H9 (cell line): ENCODE measurements around the gene IPO13. TPM values are rescaled to one million over a fixed set of nuclear protein-coding genes. Genes with fewer than 3 reads are reported as not detected.

ENCODE experiments used
- DNase-seq: peaks from one replicate; pipeline ENCODE4 v3.0.0-alpha.2; 2017
- H2AFZ ChIP-seq: one replicate; pipeline ENCODE4 v1.6.1; 2013; ENCODE audit warnings: mild to moderate bottlenecking, low read length, control low read depth, moderate library complexity
- H2AK5ac ChIP-seq: 2 replicates; pipeline ENCODE4 v1.6.1; 2013; ENCODE audit warnings: low read length, control low read depth, mixed read lengths; ENCODE audit not compliant: insufficient read length
- H2BK120ac ChIP-seq: one replicate; pipeline ENCODE4 v1.6.1; 2013; ENCODE audit warnings: low read depth, mild to moderate bottlenecking, low read length, control low read depth, inconsistent platforms; ENCODE audit not compliant: poor library complexity, severe bottlenecking
- H2BK12ac ChIP-seq: 2 replicates; pipeline ENCODE4 v1.6.1; 2013; ENCODE audit warnings: low read length, control low read depth, mixed read lengths, low read depth; ENCODE audit not compliant: insufficient read length
- H2BK15ac ChIP-seq: 2 replicates; pipeline ENCODE4 v1.6.1; 2013; ENCODE audit warnings: low read depth, low read length, control low read depth
- H2BK20ac ChIP-seq: one replicate; pipeline ENCODE4 v1.6.1; 2013; ENCODE audit warnings: low read depth, mild to moderate bottlenecking, low read length, control low read depth, inconsistent platforms; ENCODE audit not compliant: poor library complexity, severe bottlenecking
- H2BK5ac ChIP-seq: 2 replicates; pipeline ENCODE4 v1.6.1; 2013; ENCODE audit warnings: low read length, control low read depth, mixed read lengths; ENCODE audit not compliant: insufficient read length
- H3K14ac ChIP-seq: 2 replicates; pipeline ENCODE4 v1.6.1; 2013; ENCODE audit warnings: low read length, control low read depth; ENCODE audit not compliant: insufficient read depth
- H3K18ac ChIP-seq: 2 replicates; pipeline ENCODE4 v1.6.1; 2013; ENCODE audit warnings: low read depth, mild to moderate bottlenecking, mixed read lengths, low read length, control low read depth; ENCODE audit not compliant: insufficient read length
- H3K23ac ChIP-seq: 2 replicates; pipeline ENCODE4 v1.6.1; 2013; ENCODE audit warnings: low read length, control low read depth, mixed read lengths, low read depth; ENCODE audit not compliant: insufficient read length
- H3K23me2 ChIP-seq: 2 replicates; pipeline ENCODE4 v1.6.1; 2013; ENCODE audit warnings: low read depth, mild to moderate bottlenecking, mixed read lengths, low read length, control low read depth; ENCODE audit not compliant: insufficient read length, poor library complexity, severe bottlenecking
- H3K27ac ChIP-seq: 2 replicates; pipeline ENCODE4 v1.5.1; 2013; ENCODE audit warnings: low read length, control low read depth, mixed read lengths, low read depth; ENCODE audit not compliant: insufficient read length
- H3K27me3 ChIP-seq: 2 replicates; pipeline ENCODE4 v1.6.1; 2013; ENCODE audit warnings: low read length, control low read depth, inconsistent platforms; ENCODE audit not compliant: insufficient read depth
- H3K4ac ChIP-seq: 2 replicates; pipeline ENCODE4 v1.6.1; 2013; ENCODE audit warnings: low read depth, mild to moderate bottlenecking, control low read depth, inconsistent platforms, low read length, moderate library complexity
- H3K4me1 ChIP-seq: 2 replicates; pipeline ENCODE4 v1.6.1; 2013; ENCODE audit warnings: low read length, control low read depth, inconsistent platforms; ENCODE audit not compliant: insufficient read depth
- H3K4me2 ChIP-seq: 2 replicates; pipeline ENCODE4 v1.6.1; 2013; ENCODE audit warnings: low read length, control low read depth, mixed read lengths; ENCODE audit not compliant: insufficient read length, insufficient read depth
- H3K56ac ChIP-seq: 2 replicates; pipeline ENCODE4 v1.6.1; 2013; ENCODE audit warnings: low read depth, mild to moderate bottlenecking, mixed read lengths, low read length, control low read depth; ENCODE audit not compliant: insufficient read length
- H3K79me1 ChIP-seq: 2 replicates; pipeline ENCODE4 v1.6.1; 2013; ENCODE audit warnings: low read depth, mild to moderate bottlenecking, moderate library complexity, low read length, control low read depth, inconsistent platforms; ENCODE audit not compliant: insufficient read depth, poor library complexity, severe bottlenecking
- H3K79me2 ChIP-seq: 2 replicates; pipeline ENCODE4 v1.6.1; 2013; ENCODE audit warnings: low read length, control low read depth, inconsistent platforms; ENCODE audit not compliant: insufficient read depth
- H3K9ac ChIP-seq: 2 replicates; pipeline ENCODE4 v1.6.1; 2013; ENCODE audit warnings: low read length, control low read depth, mixed read lengths; ENCODE audit not compliant: insufficient read length; ENCODE audit errors: extremely low read depth
- H3K9me3 ChIP-seq: one replicate; pipeline ENCODE4 v1.6.1; 2013; ENCODE audit warnings: low read depth, low read length, inconsistent platforms; ENCODE audit not compliant: control insufficient read depth
- H3T11ph ChIP-seq: one replicate; pipeline ENCODE4 v1.6.1; 2013; ENCODE audit warnings: mild to moderate bottlenecking, low read length, control low read depth, inconsistent platforms
- H4K20me1 ChIP-seq: one replicate; pipeline ENCODE4 v1.6.1; 2013; ENCODE audit not compliant: control insufficient read depth, insufficient read length, insufficient read depth
- H4K5ac ChIP-seq: 2 replicates; pipeline ENCODE4 v1.6.1; 2013; ENCODE audit warnings: low read depth, mild to moderate bottlenecking, mixed read lengths, low read length, control low read depth; ENCODE audit not compliant: insufficient read length
- H4K8ac ChIP-seq: replicated peaks from 2 replicates; pipeline ENCODE4 v1.6.1; 2013; ENCODE audit warnings: low read length, control low read depth, mixed read lengths, low read depth; ENCODE audit not compliant: insufficient read length
- H4K91ac ChIP-seq: 2 replicates; pipeline ENCODE4 v1.6.1; 2013; ENCODE audit warnings: low read depth, mild to moderate bottlenecking, moderate library complexity, mixed read lengths, low read length, control low read depth; ENCODE audit not compliant: insufficient read length
- H3K27ac Mint-ChIP-seq, 3 experiments: 2 replicates in 2 of 3; 3 replicates in 1 of 3; pipeline ENCODE4 v1.8.0; 2020 to 2021; ENCODE audit warnings: mixed read lengths in 3 of 3, mild to moderate bottlenecking in 1 of 3, moderate library complexity in 1 of 3
- H3K27me3 Mint-ChIP-seq: 2 replicates; pipeline ENCODE4 v1.8.0; 2021; ENCODE audit warnings: low read depth, mild to moderate bottlenecking, moderate library complexity, mixed read lengths
- H3K36me3 Mint-ChIP-seq, 3 experiments: 2 replicates in 2 of 3; 3 replicates in 1 of 3; pipeline ENCODE4 v1.8.0; 2020 to 2021; ENCODE audit warnings: low read depth in 3 of 3, mixed read lengths in 3 of 3; ENCODE audit not compliant: insufficient read depth in 1 of 3
- H3K4me1 Mint-ChIP-seq, 2 experiments: 2 replicates each; pipeline ENCODE4 v1.8.0; 2020; ENCODE audit warnings: mixed read lengths in 2 of 2
- H3K4me3 Mint-ChIP-seq, 2 experiments: 2 replicates in 1 of 2; 3 replicates in 1 of 2; pipeline ENCODE4 v1.8.0; 2020 to 2021; ENCODE audit warnings: mild to moderate bottlenecking in 2 of 2, mixed read lengths in 2 of 2, moderate library complexity in 1 of 2
- H3K9me3 Mint-ChIP-seq, 2 experiments: 2 replicates in 1 of 2; 3 replicates in 1 of 2; pipeline ENCODE4 v1.8.0; 2020; ENCODE audit warnings: mild to moderate bottlenecking in 2 of 2, mixed read lengths in 2 of 2, moderate library complexity in 1 of 2
- CTCF ChIP-seq: fragments of 200-600 bp; sonication (generic); conservative IDR thresholded peaks from 3 replicates; pipeline ENCODE4 v1.8.0; 2021; ENCODE audit warnings: antibody characterized with exemption, mild to moderate bottlenecking
- WGBS: extraction: QIAGEN DNeasy Blood & Tissue Kit; methylation state at CpG from one replicate; pipeline ENCODE4 v1.1.7; 2013; ENCODE audit warnings: missing lambda C conversion rate, low lambda C conversion rate, mixed read lengths; ENCODE audit not compliant: insufficient read length; ENCODE audit errors: extremely low coverage; 5-methylcytosine and 5-hydroxymethylcytosine counted together
- total RNA-seq: library from RNA; stranded (reverse); gene quantifications from 2 replicates; pipeline ENCODE4 v1.2.1, GENCODE V29; 2021

Gene IPO13
- total RNA-seq, 1 experiment from 2014 or later: 24.5 TPM

GRCh38 chr1:43978264-43978550, 31.5 kb downstream of the IPO13 start:
- no peak overlapping the region for H3K9ac ChIP-seq

More at GRCh38 chr1:43978264-43978550, 31.5 kb downstream of the IPO13 start:
- Histone ChIP-seq H3K79me1 (peaks cover 6% of the 10 kb centered on the region), H3K4ac (no peak overlapping the region), H3K27me3 (no peaks in the 10 kb centered on the region), H4K91ac (no peak overlapping the region), H3K56ac (no peak overlapping the region), H3T11ph (no peak overlapping the region), H4K20me1 (no peaks in the 10 kb centered on the region), H3K9me3 (no peaks in the 10 kb centered on the region), H2BK12ac (no peak overlapping the region), H4K8ac (no peak overlapping the region), H2AFZ (no peak overlapping the region), H2BK15ac (no peak overlapping the region), H3K23me2 (peaks cover 23% of the 10 kb centered on the region), H4K5ac (no peak overlapping the region), H3K79me2 (peaks cover 3% of the 10 kb centered on the region; the same call in 1 of the 2 replicates), H2BK120ac (no peak overlapping the region), H3K27ac (no peak overlapping the region), H3K4me2 (peak overlapping the region; percentile 62), H2AK5ac (no peak overlapping the region), H2BK20ac (no peak overlapping the region), H3K18ac (no peak overlapping the region), H3K14ac (no peak overlapping the region), H3K23ac (no peak overlapping the region), H3K4me1 (peaks cover 8% of the 10 kb centered on the region; the same call in 1 of the 2 replicates), H2BK5ac (no peak overlapping the region)
- peaks cover 36 to 41% of the 10 kb centered on the region in 2 experiments for H3K4me1 Mint-ChIP-seq
- peak overlapping the region; percentile 89 to 95 for H3K4me3 Mint-ChIP-seq
- H3K9me3 Mint-ChIP-seq: no peaks in the 10 kb centered on the region; a peak in 1 of 5 replicates
- DNase-seq: no peak
- WGBS: no CpG with 5 or more reads among the region's 5 CpGs
- peak overlapping the region in 2 of 3 experiments; percentile 94 to 96; a peak in 1 of 7 replicates for H3K27ac Mint-ChIP-seq
- peaks cover 18 to 44% (median 44%) of the 10 kb centered on the region in 3 experiments; a peak in 6 of 7 replicates for H3K36me3 Mint-ChIP-seq
- H3K27me3 Mint-ChIP-seq: no peaks in the 10 kb centered on the region
- TF ChIP-seq CTCF: no peak
